ENCODE data around the gene ZNF564.
"Not testable (repeated sequence)": the region's sequence is repeated elsewhere in the genome, so short reads cannot be mapped to it uniquely, and the experiment has no call there.

The ZNF564 gene

DNA sequence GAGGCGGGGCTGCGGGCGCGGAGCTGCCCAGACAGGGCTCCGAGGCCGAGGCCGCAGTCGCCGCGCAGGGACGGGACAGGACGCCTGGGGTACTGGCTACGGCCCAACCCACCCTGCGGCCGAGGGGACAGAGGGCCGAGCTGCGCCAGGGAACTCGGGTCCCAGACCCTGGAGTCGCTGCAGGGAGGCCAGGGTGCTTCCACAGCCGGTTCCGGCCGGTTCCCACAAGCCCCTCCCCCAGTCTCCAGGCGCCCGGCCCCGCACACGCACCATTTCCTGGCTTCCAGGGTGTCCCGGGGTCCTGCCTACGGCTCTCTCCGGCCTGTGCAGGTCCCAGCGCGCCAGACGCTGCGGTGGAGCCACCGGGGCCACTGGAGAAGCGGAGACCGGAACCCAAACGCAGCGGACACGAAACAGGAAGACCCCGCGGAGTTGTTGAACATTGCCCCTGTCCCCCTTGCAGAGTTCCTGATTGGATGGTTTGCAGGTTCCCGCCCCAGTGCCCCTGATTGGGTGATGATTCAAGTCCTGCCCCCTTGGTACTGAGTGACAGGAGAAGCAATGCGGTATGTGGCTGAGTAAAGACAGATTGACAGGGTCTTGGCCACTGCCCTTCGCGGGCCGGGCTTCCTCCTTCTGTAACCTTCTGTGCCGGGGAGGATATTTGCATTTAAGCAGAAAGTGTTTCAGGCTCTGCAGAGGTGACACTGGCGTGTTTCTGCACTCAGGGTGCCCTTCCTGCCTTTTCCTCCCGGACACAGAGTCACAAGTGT lies at the start of gene ZNF564:
Gene ZNF564 (minus strand): TSS at position 423 of the 773 bp plus-strand sequence. CDS start 150 bp downstream, at position 273.
- peak within 1 kb of the TSS; percentile 85 for H3K4me3 ChIP-seq (ENCODE audit: low read length)
- DNase-seq (ENCODE audit: low read depth) = peak; percentile 98
- no peaks in the 10 kb centered on the region for H3K36me3 ChIP-seq (ENCODE audit: control insufficient read depth, insufficient read depth, low read length, severe bottlenecking)
- H3K4me1 ChIP-seq (ENCODE audit: control insufficient read depth, insufficient read depth, low read length) = peaks cover 17% of the 10 kb centered on the region
- no peaks in the 10 kb centered on the region for H3K9me3 ChIP-seq (ENCODE audit: control insufficient read depth, low read length)
- H3K9ac ChIP-seq (ENCODE audit: low read length) = peak within 1 kb of the TSS; percentile 88
- no peaks in the 10 kb centered on the region for H3K27me3 ChIP-seq (replicated peaks; ENCODE audit: control insufficient read depth, insufficient read depth, low read length)

DNA sequence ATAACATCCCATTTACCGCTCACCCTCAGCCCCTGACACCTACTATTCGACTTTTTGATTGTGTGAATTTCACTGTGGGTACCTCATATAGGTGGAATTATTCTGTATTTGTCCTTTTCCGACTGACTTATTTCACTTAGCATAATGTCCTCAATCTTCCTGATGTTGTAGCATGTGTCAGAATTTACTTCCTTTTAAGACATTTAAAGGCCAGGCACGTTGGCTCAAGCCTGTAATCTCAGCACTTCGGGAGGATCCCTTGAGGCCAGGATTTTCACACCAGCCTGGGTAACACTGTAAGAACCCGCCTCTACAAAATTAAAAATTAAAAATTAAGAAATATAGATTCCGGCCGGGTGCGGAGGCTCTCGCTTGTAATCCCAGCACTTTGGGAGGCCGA lies 46.3 kb upstream of the ZNF564 start:
- DNase-seq (ENCODE audit: low read depth) = no peak

GRCh38 chr19:12596927-12597548 lies 45.8 kb upstream of the ZNF564 start:
- H3K4me1 ChIP-seq (ENCODE audit: control insufficient read depth, insufficient read depth, low read length) = no peaks in the 10 kb centered on the region
- DNase-seq (ENCODE audit: low read depth) = no peak
- H3K9me3 ChIP-seq (ENCODE audit: control insufficient read depth, low read length) = no peaks in the 10 kb centered on the region
- H3K36me3 ChIP-seq (ENCODE audit: control insufficient read depth, insufficient read depth, low read length, severe bottlenecking) = peaks cover 33% of the 10 kb centered on the region
- no peak overlapping the region for H3K4me3 ChIP-seq (ENCODE audit: low read length)
- H3K9ac ChIP-seq (ENCODE audit: low read length) = no peak overlapping the region
- H3K27me3 ChIP-seq (replicated peaks; ENCODE audit: control insufficient read depth, insufficient read depth, low read length) = no peaks in the 10 kb centered on the region

More for the DNA sequence above, 46.3 kb upstream of the ZNF564 start:
- Histone ChIP-seq H3K9ac (ENCODE audit: low read length) (no peak overlapping the region), H3K27me3 (replicated peaks; ENCODE audit: control insufficient read depth, insufficient read depth, low read length) (no peaks in the 10 kb centered on the region), H3K4me3 (ENCODE audit: low read length) (no peak overlapping the region), H3K9me3 (ENCODE audit: control insufficient read depth, low read length) (no peaks in the 10 kb centered on the region), H3K4me1 (ENCODE audit: control insufficient read depth, insufficient read depth, low read length) (no peaks in the 10 kb centered on the region), H3K36me3 (ENCODE audit: control insufficient read depth, insufficient read depth, low read length, severe bottlenecking) (peaks cover 37% of the 10 kb centered on the region)

GRCh38 chr19:12596485-12596884 lies 45.2 kb upstream of the ZNF564 start:
- H3K36me3 ChIP-seq (ENCODE audit: control insufficient read depth, insufficient read depth, low read length, severe bottlenecking) = peaks cover 33% of the 10 kb centered on the region
- no peaks in the 10 kb centered on the region for H3K27me3 ChIP-seq (replicated peaks; ENCODE audit: control insufficient read depth, insufficient read depth, low read length)
- H3K4me3 ChIP-seq (ENCODE audit: low read length) = no peak overlapping the region
- no peak for DNase-seq (ENCODE audit: low read depth)
- H3K9me3 ChIP-seq (ENCODE audit: control insufficient read depth, low read length) = no peaks in the 10 kb centered on the region
- H3K9ac ChIP-seq (ENCODE audit: low read length) = no peak overlapping the region
- no peaks in the 10 kb centered on the region for H3K4me1 ChIP-seq (ENCODE audit: control insufficient read depth, insufficient read depth, low read length)

DNA sequence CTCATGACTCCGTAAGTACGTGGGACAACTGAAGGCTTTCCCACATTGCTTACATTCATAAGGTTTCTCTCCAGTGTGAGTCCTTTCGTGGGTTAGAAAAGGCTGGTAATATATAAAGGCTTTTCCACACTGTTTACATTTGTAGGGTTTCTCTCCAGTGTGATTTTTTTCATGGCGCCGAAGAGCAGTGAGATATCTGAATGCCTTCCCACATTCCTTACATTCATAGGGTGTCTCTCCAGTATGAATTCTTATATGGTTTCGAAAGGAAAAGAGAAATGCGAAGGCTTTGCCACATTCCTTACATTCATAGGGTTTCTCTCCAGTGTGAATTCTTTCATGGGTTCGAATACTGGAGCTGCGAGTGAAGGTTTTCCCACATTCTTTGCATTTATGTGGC lies 29.8 kb upstream of the ZNF564 start:
- Histone ChIP-seq H3K4me3 (ENCODE audit: low read length) (peak overlapping the region; percentile 69), H3K9me3 (ENCODE audit: control insufficient read depth, low read length) (peaks cover 43% of the 10 kb centered on the region), H3K9ac (ENCODE audit: low read length) (no peak overlapping the region), H3K27me3 (replicated peaks; ENCODE audit: control insufficient read depth, insufficient read depth, low read length) (no peaks in the 10 kb centered on the region), H3K4me1 (ENCODE audit: control insufficient read depth, insufficient read depth, low read length) (no peaks in the 10 kb centered on the region), H3K36me3 (ENCODE audit: control insufficient read depth, insufficient read depth, low read length, severe bottlenecking) (peaks cover 56% of the 10 kb centered on the region)
- no peak for DNase-seq (ENCODE audit: low read depth)

- H3K4me3 ChIP-seq (ENCODE audit: low read length) = peak overlapping the region; percentile 69
- H3K4me1 ChIP-seq (ENCODE audit: control insufficient read depth, insufficient read depth, low read length) = no peaks in the 10 kb centered on the region
- no peaks in the 10 kb centered on the region for H3K27me3 ChIP-seq (replicated peaks; ENCODE audit: control insufficient read depth, insufficient read depth, low read length)
- DNase-seq (ENCODE audit: low read depth) = peak; percentile 39
- H3K9ac ChIP-seq (ENCODE audit: low read length) = no peak overlapping the region
- H3K36me3 ChIP-seq (ENCODE audit: control insufficient read depth, insufficient read depth, low read length, severe bottlenecking) = peaks cover 56% of the 10 kb centered on the region
- peaks cover 43% of the 10 kb centered on the region for H3K9me3 ChIP-seq (ENCODE audit: control insufficient read depth, low read length)
These were observed 29.0 kb upstream of the ZNF564 start for GRCh38 chr19:12580180-12580694.

- H3K9ac ChIP-seq (ENCODE audit: low read length) = no peak overlapping the region
- H3K9me3 ChIP-seq (ENCODE audit: control insufficient read depth, low read length) = peaks cover 43% of the 10 kb centered on the region
- no peak for DNase-seq (ENCODE audit: low read depth)
- no peak overlapping the region for H3K4me3 ChIP-seq (ENCODE audit: low read length)
- no peaks in the 10 kb centered on the region for H3K27me3 ChIP-seq (replicated peaks; ENCODE audit: control insufficient read depth, insufficient read depth, low read length)
- H3K4me1 ChIP-seq (ENCODE audit: control insufficient read depth, insufficient read depth, low read length) = no peaks in the 10 kb centered on the region
- H3K36me3 ChIP-seq (ENCODE audit: control insufficient read depth, insufficient read depth, low read length, severe bottlenecking) = peaks cover 56% of the 10 kb centered on the region
These were observed 27.4 kb upstream of the ZNF564 start for GRCh38 chr19:12578641-12579040.

GRCh38 chr19:12574036-12574435 lies 22.8 kb upstream of the ZNF564 start:
- Histone ChIP-seq H3K36me3 (ENCODE audit: control insufficient read depth, insufficient read depth, low read length, severe bottlenecking) (peaks cover 20% of the 10 kb centered on the region), H3K9me3 (ENCODE audit: control insufficient read depth, low read length) (peaks cover 7% of the 10 kb centered on the region), H3K9ac (ENCODE audit: low read length) (no peak overlapping the region), H3K4me1 (ENCODE audit: control insufficient read depth, insufficient read depth, low read length) (no peaks in the 10 kb centered on the region), H3K4me3 (ENCODE audit: low read length) (no peak overlapping the region), H3K27me3 (replicated peaks; ENCODE audit: control insufficient read depth, insufficient read depth, low read length) (no peaks in the 10 kb centered on the region)
- DNase-seq (ENCODE audit: low read depth) = no peak

DNA sequence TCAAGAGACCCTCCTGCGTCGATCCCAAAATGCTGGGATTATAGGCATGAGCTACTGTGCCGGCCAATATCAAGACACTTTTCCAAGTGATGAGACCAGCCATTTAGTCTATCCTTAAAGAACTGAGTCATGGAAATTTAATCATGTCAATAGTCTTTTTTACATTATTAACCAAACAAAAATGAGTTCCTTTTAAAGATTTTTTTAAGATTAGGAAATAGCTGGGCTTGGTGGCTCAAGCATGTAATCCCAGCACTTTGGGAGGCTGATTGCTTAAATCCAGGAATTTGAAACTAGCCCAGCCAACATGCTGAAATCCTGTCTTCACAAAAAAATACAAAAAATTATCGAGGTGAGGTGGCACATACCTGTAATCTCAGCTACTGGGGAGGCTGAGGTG lies 16.7 kb upstream of the ZNF564 start:
- Histone ChIP-seq H3K9me3 (ENCODE audit: control insufficient read depth, low read length) (no peaks in the 10 kb centered on the region), H3K36me3 (ENCODE audit: control insufficient read depth, insufficient read depth, low read length, severe bottlenecking) (no peaks in the 10 kb centered on the region), H3K9ac (ENCODE audit: low read length) (peak overlapping the region; percentile 14), H3K4me3 (ENCODE audit: low read length) (no peak overlapping the region), H3K4me1 (ENCODE audit: control insufficient read depth, insufficient read depth, low read length) (peaks cover 9% of the 10 kb centered on the region), H3K27me3 (replicated peaks; ENCODE audit: control insufficient read depth, insufficient read depth, low read length) (no peaks in the 10 kb centered on the region)
- DNase-seq (ENCODE audit: low read depth) = peak; percentile 60

GRCh38 chr19:12566380-12566779 lies 15.1 kb upstream of the ZNF564 start:
- H3K4me3 ChIP-seq (ENCODE audit: low read length); H3K36me3 ChIP-seq (ENCODE audit: control insufficient read depth, insufficient read depth, low read length, severe bottlenecking); H3K4me1 ChIP-seq (ENCODE audit: control insufficient read depth, insufficient read depth, low read length); H3K9ac ChIP-seq (ENCODE audit: low read length); DNase-seq (ENCODE audit: low read depth); H3K27me3 ChIP-seq (replicated peaks; ENCODE audit: control insufficient read depth, insufficient read depth, low read length); H3K9me3 ChIP-seq (ENCODE audit: control insufficient read depth, low read length): not testable (repeated sequence)

GRCh38 chr19:12564016-12564664 lies 12.9 kb upstream of the ZNF564 start:
- H3K4me3 ChIP-seq (ENCODE audit: low read length) = no peak overlapping the region
- H3K27me3 ChIP-seq (replicated peaks; ENCODE audit: control insufficient read depth, insufficient read depth, low read length) = no peaks in the 10 kb centered on the region
- no peaks in the 10 kb centered on the region for H3K9me3 ChIP-seq (ENCODE audit: control insufficient read depth, low read length)
- H3K4me1 ChIP-seq (ENCODE audit: control insufficient read depth, insufficient read depth, low read length) = peaks cover 9% of the 10 kb centered on the region
- H3K9ac ChIP-seq (ENCODE audit: low read length) = no peak overlapping the region
- H3K36me3 ChIP-seq (ENCODE audit: control insufficient read depth, insufficient read depth, low read length, severe bottlenecking) = no peaks in the 10 kb centered on the region
- DNase-seq (ENCODE audit: low read depth) = peak; percentile 96
